ENCODE measurements around the gene ATAT1.

The ATAT1 gene

DNA sequence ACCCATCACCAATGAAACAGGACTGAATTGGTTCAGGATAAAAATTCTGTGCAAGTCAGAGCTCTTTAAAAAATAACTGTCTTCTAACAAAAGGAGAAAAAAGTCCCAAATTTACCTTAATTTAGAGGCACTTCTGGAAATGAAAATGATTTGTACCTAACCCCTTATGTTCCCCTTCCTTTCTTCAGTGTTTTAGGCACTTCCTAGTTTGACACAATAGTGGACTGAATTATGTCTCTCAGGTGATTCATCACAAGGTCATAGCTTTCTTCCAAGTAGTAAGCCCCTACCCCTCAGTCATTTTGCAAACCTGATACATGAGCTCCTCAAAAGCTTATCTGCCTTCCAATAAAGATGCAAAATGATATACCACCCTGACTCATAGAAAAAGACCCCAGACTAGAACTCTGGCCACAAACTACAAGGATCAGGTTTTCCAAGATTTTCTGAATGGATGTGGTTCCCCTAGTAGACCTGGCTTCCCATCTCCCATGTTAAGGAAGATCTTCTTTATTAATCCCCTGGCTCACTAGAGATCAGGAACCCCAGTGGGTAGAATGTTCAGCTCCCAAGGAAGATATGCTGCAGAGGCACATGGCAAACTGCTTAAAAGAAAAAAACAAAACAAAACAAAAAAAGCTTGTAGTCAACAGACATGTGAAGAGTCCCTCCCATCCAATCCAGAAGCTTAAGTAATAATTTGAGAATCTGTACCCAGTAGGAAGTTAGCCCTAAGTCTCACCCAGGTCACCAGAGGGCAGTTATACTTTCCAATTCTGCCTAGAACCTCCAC, 13.2 kb upstream of the ATAT1 start:
- no peak for DNase-seq

DNA sequence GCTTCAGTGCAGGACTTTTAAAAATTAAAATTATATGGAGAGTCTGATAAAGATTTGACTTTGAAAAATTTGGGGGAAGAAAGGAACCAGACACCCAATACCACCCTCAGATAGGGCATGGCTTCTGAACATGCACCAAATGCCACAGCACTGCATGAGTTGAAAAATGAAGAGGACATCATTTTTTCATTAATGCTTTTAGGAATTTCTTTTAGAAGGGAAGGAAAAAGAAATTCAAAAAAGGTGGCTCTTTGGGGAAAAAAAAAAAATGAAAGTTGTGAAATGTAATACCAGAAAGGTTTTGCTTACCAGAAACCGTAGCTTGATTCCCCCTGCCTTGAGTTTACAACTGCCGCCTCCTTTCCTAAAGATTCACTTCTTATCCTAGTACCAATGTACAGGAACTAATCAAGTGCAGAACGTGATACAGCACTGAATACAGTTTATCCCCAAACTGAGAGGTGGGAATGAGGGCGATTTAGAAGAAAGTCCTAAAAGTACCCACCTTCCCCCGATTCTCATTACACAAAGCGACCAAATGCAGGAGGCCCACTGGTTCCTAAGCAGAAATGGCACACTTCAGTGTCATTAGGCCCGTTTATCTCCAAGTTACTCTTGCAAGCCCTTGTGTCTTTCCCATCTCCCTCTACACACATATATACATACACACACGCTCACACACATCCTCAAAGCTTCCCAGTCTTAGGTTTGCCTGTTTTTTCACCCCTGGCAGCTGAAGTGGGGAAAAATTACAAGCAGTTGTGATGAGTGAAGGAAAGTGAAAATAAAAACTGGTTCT, 12.4 kb upstream of the ATAT1 start:
- no peak for DNase-seq

DNA sequence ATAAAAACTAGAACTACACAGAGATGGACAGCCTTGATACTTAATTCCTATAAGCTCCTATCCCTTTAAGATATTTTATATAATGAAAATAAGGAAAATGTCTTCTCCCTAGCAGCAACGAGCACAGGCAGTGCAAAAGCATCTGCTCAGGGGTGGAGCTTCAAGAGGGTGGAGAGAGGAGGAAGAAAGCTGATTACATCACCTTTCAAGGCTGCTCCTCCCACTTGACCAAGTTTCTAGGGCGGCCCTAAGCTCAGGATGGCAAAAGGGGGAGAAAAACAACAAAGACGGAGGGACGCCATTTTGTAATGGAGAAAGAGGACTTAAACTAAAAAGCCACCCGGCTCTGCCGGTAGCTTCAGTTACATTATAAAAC, 11.8 kb upstream of the ATAT1 start:
- peak; percentile 69 for DNase-seq

DNA sequence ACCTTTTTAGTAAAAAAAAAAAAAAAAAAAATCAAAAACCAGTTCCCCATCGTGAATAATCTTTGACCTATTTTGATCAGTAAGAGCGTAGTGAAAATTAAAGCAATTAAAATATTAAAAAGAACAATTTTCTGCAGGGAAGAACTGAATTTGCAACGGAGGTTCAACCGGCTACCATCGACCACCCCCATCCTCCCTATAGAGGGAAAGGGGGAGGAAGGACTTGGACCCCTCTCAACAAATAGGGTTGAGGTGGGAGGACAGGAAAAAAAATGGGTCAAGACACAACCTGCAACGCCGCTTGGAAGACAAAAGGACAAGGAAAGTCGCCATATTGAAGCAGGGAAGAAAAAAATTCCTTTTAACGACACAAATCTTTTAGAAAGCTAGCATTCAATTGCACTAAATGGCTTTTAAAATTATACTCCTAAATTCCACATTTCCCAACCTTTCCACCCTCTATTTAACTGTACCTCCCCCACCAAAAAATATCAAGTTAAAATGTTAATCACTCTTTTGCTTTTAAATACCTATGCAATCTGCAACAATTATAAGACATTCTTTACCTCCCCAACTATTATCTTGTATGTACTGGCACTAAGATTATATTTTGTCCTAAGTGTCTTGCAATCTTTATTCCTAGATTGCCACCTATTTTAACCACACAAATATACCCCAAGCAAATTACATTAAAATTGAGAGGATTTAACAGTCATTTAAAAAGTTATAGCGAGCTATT, 11.3 kb upstream of the ATAT1 start:
- DNase-seq: no peak

DNA sequence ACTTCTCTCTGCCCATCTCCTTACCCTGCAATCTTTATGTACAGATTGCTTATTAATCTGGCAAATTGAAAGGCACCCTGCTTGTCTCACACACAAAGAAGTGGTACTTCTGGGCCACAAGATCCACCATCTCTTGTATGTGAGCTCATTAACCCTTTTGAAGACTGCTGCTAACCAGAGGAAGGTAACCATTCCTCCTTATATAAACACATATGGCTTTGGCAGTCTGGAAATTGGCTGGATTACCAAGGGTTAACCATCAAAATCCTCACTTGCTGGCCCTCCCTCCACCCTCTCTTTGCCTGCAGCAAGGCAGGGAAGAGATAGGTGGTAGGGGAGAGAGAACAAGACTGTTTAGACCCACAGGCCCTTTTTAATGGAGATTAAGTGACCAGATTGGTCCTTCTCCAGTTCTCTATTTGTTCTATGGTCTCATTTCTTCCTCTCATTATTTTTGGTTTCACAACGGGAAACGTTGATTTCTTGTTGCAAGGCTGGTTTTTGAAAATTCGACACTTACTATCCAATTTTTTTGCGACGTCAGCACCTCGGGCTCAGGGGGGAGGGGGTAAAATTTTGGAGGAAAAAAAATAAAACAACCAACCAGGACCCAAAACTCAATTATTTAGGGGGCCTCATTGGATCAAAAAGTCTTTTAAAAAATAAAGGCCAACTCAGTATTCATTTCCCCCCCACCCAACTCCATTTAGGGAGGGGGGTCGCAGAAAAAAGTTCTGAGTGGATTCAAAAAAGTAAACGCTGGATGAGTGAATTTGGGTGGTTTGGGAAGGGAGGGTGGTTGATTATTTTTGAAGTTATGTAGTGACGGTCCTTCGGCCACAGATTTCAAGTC, 10.5 kb upstream of the ATAT1 start:
- DNase-seq: no peak

- DNase-seq: peak; percentile 99
Observed at GRCh38 chr6:30616811-30617564, 9.7 kb upstream of the ATAT1 start, which contains the start of gene PPP1R10. PPP1R10 (minus strand) TSS chr6:30617243; CDS start chr6:30609944, 7,299 bp downstream.

GRCh38 chr6:30617565-30618269, 9.0 kb upstream of the ATAT1 start, which contains the start of gene MRPS18B:
MRPS18B (plus strand) TSS chr6:30617840; CDS start chr6:30617866, 26 bp downstream.
- peak; percentile 96 for DNase-seq

GRCh38 chr6:30618270-30618797, 8.3 kb upstream of the ATAT1 start:
- DNase-seq: no peak

GRCh38 chr6:30619561-30619960, 7.1 kb upstream of the ATAT1 start:
- DNase-seq: no peak

GRCh38 chr6:30625511-30625910, 1.2 kb upstream of the ATAT1 start:
- no peak for DNase-seq

DNA sequence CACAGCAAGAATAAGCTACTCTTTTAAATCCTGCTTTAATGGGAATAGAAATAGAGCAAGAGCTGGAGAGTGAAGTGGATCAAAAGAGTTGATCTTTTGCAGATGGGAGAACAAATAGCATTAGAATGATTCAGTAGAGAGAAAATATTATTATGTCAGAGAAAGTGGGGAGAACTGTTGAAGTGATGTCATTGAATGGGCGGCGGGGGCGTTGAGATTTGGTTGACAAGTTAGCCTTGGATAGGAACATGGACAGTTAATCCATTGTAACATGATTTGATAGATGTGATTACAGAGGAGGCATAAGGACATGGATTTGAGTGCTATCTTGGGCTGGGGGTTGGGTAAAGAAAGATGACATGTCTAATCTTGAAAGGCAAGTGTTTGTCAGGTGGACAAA, 9.2 kb downstream of the ATAT1 start:
- DNase-seq: no peak

DNA sequence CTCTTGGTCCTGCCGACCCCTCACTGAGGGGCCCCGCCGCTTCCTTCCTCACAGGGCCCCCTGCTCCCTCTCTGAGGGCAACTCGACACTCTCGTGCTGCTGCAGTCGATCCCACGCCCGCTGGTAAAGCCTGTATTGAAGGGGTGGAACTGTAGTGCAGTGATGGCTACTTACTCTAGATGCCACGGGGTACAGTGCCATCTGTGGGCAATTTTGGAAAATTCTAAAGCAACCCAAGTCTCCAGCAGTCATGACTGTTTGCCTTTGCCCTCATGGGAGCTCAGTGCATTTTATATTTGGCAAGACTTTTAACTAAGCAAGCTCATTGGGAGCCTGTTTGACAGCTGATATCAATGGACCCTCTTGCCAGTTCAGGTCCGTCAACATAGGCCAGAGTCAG, 13.8 kb downstream of the ATAT1 start:
- no peak for DNase-seq

- DNase-seq: no peak
Observed at GRCh38 chr6:30641048-30641447, 14.4 kb downstream of the ATAT1 start.

- no peak for DNase-seq
Observed at GRCh38 chr6:30643656-30644055, 17.0 kb downstream of the ATAT1 start.

- no peak for DNase-seq
Observed at GRCh38 chr6:30644769-30645168, 18.1 kb downstream of the ATAT1 start.

DNA sequence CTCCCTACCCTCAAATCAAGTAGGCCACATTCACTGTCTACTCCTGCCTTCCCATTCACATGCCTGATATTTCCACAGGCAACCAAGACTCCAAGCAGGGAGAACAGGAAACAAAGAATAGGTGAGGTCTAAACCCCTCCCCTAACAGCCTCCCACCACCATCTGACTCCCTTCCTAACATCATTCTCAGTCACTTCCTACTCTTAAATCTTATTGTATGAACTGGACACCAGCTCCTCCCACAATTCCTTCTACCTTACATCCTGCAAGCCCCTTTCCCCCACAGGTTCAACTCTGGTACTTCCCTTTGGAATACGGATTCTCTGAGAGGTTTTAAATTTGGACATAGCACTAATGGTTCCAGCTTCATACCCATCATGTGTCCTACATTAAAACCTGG, 19.3 kb downstream of the ATAT1 start:
- no peak for DNase-seq

- DNase-seq: peak; percentile 87
Observed at GRCh38 chr6:30646450-30647241, 20.0 kb downstream of the ATAT1 start, which contains the start of gene C6orf136. C6orf136 (plus strand) TSS chr6:30647133; CDS start chr6:30647232, 99 bp downstream.

DNA sequence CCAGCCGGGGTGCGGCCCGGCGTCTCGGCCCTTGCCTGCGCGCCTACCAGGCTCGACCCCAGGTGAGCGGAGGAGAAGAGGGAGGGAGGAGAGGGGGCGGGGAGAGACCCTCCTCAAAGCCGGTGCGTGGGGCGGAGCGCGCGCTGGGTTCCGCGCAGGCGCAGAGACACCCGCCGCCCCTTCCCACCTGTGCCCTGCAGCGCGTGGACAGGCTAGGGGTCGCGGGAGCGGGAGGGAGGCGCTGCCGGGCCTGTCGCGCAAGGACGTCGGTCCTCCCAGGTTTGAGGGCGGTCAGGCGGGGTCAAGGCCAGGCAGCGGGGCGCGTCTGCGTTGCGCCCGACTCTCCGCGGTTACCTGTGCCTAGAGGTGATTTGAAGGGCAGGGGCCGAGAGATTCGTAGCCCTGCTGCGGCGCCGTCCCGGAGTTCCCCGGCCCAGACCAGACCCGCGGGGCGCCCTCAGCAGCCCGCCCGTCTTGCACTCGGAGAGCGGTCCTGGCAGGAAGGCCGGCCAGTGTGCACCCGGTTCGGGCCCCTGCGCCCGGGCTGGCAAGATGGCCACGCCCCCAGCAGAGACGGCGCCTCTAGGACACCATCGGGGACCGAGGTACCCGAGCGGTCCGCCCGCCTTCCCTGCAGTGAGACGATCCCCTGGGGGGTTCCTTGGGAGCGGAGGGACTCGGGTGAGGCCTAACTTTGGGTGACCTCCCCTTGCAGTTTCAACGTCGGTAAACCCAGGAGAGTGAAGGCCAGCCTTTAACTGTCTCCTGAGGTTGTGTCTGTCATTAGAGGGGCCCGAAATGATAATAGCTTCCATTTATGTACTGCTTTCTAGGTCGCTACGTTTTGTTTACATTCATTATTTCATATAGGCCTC, 20.8 kb downstream of the ATAT1 start:
- peak; percentile 69 for DNase-seq

DNA sequence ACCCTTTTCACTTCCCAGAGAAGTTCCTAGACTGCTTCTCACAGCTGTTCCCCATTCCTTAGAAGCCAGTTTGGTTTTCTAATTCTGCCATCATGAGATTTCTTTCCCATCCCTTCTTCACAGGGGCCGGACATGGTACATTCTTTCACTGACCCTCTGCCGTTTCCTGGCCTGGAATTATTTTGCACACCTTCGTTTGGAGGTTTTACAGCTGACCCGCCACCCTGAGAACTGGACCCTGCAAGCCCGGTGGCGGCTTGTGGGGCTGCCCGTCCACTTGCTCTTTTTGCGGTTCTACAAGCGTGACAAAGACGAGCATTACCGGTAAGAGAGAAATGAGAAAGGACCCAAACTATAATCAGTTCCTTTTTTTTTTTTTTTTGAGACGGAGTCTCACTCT, 24.5 kb downstream of the ATAT1 start:
- DNase-seq: no peak
